ENCODE measurements around the gene MAML3. TPM values are rescaled to one million over a fixed set of nuclear protein-coding genes. Genes with fewer than 3 reads are reported as not detected.
A peak's percentile ranks its signal among the peaks of the same experiment; 100 is the strongest.

MAML3 gene
- total RNA-seq, 2 experiments from 2014 or later = 2.5 to 2.9 TPM

GRCh38 chr4:140070366-140070765, 83.6 kb downstream of the MAML3 start:
- intact Hi-C loops (cut with DNase I, micrococcal nuclease) = loop anchor here in 1 of 2 experiments (1.0 to 2.0 kb wide), 3 partner anchors 14 to 80 kb away; no protein-coding TSS in a partner anchor
- peak overlapping the region in 1 of 2 donors; percentile 33 for H3K27ac ChIP-seq (ENCODE audit: low read depth in 1 of 2, low read length in 2 of 2)
- ChIA-PET CTCF (interaction anchor here (1.1 to 1.9 kb wide), 5 partner anchors 9 to 25 kb away, joined by 3 to 8 read pairs (median 5); no protein-coding TSS in a partner anchor), POLR2A (interaction anchor here (0.6 to 3.6 kb wide), 16 partner anchors 9 to 89 kb away, joined by 3 to 58 read pairs (median 4); partner anchors contain the start of gene MAML3)
- H3K4me3 ChIP-seq (ENCODE audit: low read length) = peak overlapping the region; percentile 0
- Mint-ChIP-seq H3K27me3 (no peaks in the 10 kb centered on the region), H3K9me3 (no peaks in the 10 kb centered on the region), H3K27ac (peak overlapping the region; percentile 94), H3K4me1 (ENCODE audit: low read depth) (peaks cover 38% of the 10 kb centered on the region), H3K36me3 (ENCODE audit: low read depth) (no peaks in the 10 kb centered on the region), H3K4me3 (peak overlapping the region; percentile 85)
- H3K36me3 ChIP-seq (ENCODE audit: insufficient read depth, low read length) = no peaks in the 10 kb centered on the region
- peaks cover 26% of the 10 kb centered on the region for H3K4me1 ChIP-seq (ENCODE audit: insufficient read depth, low read length)
- ATAC-seq (ENCODE audit: poor library complexity) (peak; percentile 37), DNase-seq (peak in 3 of 14 experiments; percentile 25 to 37 (median 36))
- H3K27me3 ChIP-seq (ENCODE audit: control insufficient read depth in 1 of 2, insufficient read depth in 2 of 2, low read length in 2 of 2) = no peaks in the 10 kb centered on the region
- TF ChIP-seq CTCF (IDR thresholded peaks at IDR 0.05) = no peak
- H3K9me3 ChIP-seq (ENCODE audit: control insufficient read depth in 1 of 2, insufficient read depth in 1 of 2, low read length in 2 of 2) = no peaks in the 10 kb centered on the region

- no peak overlapping the region for H3K4me3 Mint-ChIP-seq
- ChIA-PET CTCF (no interaction called here), POLR2A (interaction anchor here (0.9 kb wide), 1 partner anchor 84 kb away, joined by 3 read pairs; the partner anchor contains the start of gene MAML3)
- Histone ChIP-seq H3K9me3 (ENCODE audit: control insufficient read depth in 1 of 2, insufficient read depth in 1 of 2, low read length in 2 of 2) (no peaks in the 10 kb centered on the region), H3K4me1 (ENCODE audit: insufficient read depth, low read length) (peaks cover 26% of the 10 kb centered on the region), H3K27ac (ENCODE audit: low read depth in 1 of 2, low read length in 2 of 2) (no peak overlapping the region), H3K4me3 (ENCODE audit: low read length) (no peak overlapping the region), H3K36me3 (ENCODE audit: insufficient read depth, low read length) (no peaks in the 10 kb centered on the region), H3K27me3 (ENCODE audit: control insufficient read depth in 1 of 2, insufficient read depth in 2 of 2, low read length in 2 of 2) (no peaks in the 10 kb centered on the region)
- H3K36me3 Mint-ChIP-seq (ENCODE audit: low read depth) = no peaks in the 10 kb centered on the region
- H3K9me3 Mint-ChIP-seq = no peaks in the 10 kb centered on the region
- TF ChIP-seq CTCF (IDR thresholded peaks at IDR 0.05) = no peak
- peak overlapping the region; percentile 94 for H3K27ac Mint-ChIP-seq
- no peak for DNase-seq
- ATAC-seq (ENCODE audit: poor library complexity) = no peak
- peaks cover 38% of the 10 kb centered on the region for H3K4me1 Mint-ChIP-seq (ENCODE audit: low read depth)
- no peaks in the 10 kb centered on the region for H3K27me3 Mint-ChIP-seq
- intact Hi-C loops (cut with DNase I, micrococcal nuclease) = loop anchor here in 1 of 2 experiments (5.0 kb wide), 1 partner anchor 78 kb away; no protein-coding TSS in a partner anchor
Measured at GRCh38 chr4:140069066-140069465, 84.9 kb downstream of the MAML3 start.

GRCh38 chr4:140068271-140068670, 85.7 kb downstream of the MAML3 start:
- Histone ChIP-seq H3K4me3 (ENCODE audit: low read length) (no peak overlapping the region), H3K27ac (ENCODE audit: low read depth in 1 of 2, low read length in 2 of 2) (no peak overlapping the region), H3K4me1 (ENCODE audit: insufficient read depth, low read length) (peaks cover 23% of the 10 kb centered on the region), H3K27me3 (ENCODE audit: control insufficient read depth in 1 of 2, insufficient read depth in 2 of 2, low read length in 2 of 2) (no peaks in the 10 kb centered on the region), H3K36me3 (ENCODE audit: insufficient read depth, low read length) (no peaks in the 10 kb centered on the region), H3K9me3 (ENCODE audit: control insufficient read depth in 1 of 2, insufficient read depth in 1 of 2, low read length in 2 of 2) (no peaks in the 10 kb centered on the region)
- Mint-ChIP-seq H3K36me3 (ENCODE audit: low read depth) (no peaks in the 10 kb centered on the region), H3K4me3 (no peak overlapping the region), H3K9me3 (no peaks in the 10 kb centered on the region), H3K27me3 (no peaks in the 10 kb centered on the region), H3K4me1 (ENCODE audit: low read depth) (peaks cover 33% of the 10 kb centered on the region), H3K27ac (no peak overlapping the region)
- no peak for ATAC-seq (ENCODE audit: poor library complexity)
- intact Hi-C loops (cut with DNase I, micrococcal nuclease) = loop anchor here in 1 of 2 experiments (5.0 kb wide), 1 partner anchor 79 kb away; no protein-coding TSS in a partner anchor
- no peak for TF ChIP-seq CTCF (IDR thresholded peaks at IDR 0.05)
- ChIA-PET POLR2A (interaction anchor here (0.9 kb wide), 1 partner anchor 85 kb away, joined by 3 read pairs; the partner anchor contains the start of gene MAML3), CTCF (no interaction called here)
- DNase-seq = no peak

All from CD4-positive, alpha-beta T cell (primary cell).